Measurements from ENCODE around the gene PPY.
A peak's percentile ranks its signal among the peaks of the same experiment; 100 is the strongest.
"Not testable (repeated sequence)": the region's sequence is repeated elsewhere in the genome, so short reads cannot be mapped to it uniquely, and the experiment has no call there.

The PPY gene

GRCh38 chr17:43905985-43906852 lies 36.1 kb downstream of the PPY start:
- peak; percentile 74 for DNase-seq (ENCODE audit: low spot score)

- DNase-seq (ENCODE audit: low spot score): peak; percentile 80
Observed at GRCh38 chr17:43905400-43905984, 36.8 kb downstream of the PPY start.

GRCh38 chr17:43901861-43902589 lies 40.3 kb downstream of the PPY start:
- no peak for DNase-seq (ENCODE audit: low spot score)

GRCh38 chr17:43900858-43901754 lies 41.2 kb downstream of the PPY start:
- DNase-seq (ENCODE audit: low spot score): no peak

GRCh38 chr17:43900183-43900857 lies 42.0 kb downstream of the PPY start:
- DNase-seq (ENCODE audit: low spot score): peak; percentile 100

GRCh38 chr17:43898446-43898845 lies 43.8 kb downstream of the PPY start:
- no peak for DNase-seq (ENCODE audit: low spot score)

GRCh38 chr17:43897831-43898230 lies 44.4 kb downstream of the PPY start:
- no peak for DNase-seq (ENCODE audit: low spot score)

GRCh38 chr17:43894494-43894893 lies 47.8 kb downstream of the PPY start:
- DNase-seq (ENCODE audit: low spot score): not testable (repeated sequence)

GRCh38 chr17:43892647-43892952 lies 49.7 kb downstream of the PPY start:
- no peak for DNase-seq (ENCODE audit: low spot score)

GRCh38 chr17:43891851-43892646 lies 50.2 kb downstream of the PPY start:
- DNase-seq (ENCODE audit: low spot score): peak; percentile 18

Measured in D341Med (cell line).